ENCODE results near the gene AUTS2. TPM values are rescaled to one million over a fixed set of nuclear protein-coding genes. Genes with fewer than 3 reads are reported as not detected.
A peak's percentile ranks its signal among the peaks of the same experiment; 100 is the strongest.

Gene AUTS2
- total RNA-seq, 1 experiment from 2014 or later = 30.1 TPM

- no peak overlapping the region for H3K27ac ChIP-seq
- H3K36me3 ChIP-seq = no peaks in the 10 kb centered on the region
- DNase-seq = no peak
- H3K27me3 ChIP-seq = no peaks in the 10 kb centered on the region
- H3K4me1 ChIP-seq = peaks cover 3% of the 10 kb centered on the region
- H3K9me3 ChIP-seq (replicated peaks) = no peaks in the 10 kb centered on the region
- no peak overlapping the region for H3K4me3 ChIP-seq
Observed at GRCh38 chr7:70674571-70675010, 1076.3 kb downstream of the AUTS2 start.

DNA sequence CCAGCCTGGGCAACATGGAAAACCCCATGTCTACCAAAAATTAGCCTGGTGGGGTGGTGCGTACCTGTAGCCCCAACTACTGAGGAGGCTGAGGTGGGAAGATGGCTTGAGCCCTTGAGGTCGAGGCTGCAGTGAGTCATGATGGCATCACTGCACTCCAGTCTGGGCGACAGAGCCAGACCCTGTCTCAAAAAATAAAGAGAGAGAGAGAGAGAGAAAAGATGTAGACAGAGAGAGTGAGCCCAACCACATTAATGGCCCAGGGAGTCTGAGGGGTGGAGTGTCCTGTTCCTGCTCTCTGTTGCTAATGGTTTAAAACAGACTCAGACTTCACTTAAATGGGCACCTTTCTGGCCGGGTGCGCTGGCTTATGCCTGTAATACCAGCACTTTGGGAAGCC is 1078.0 kb downstream of the AUTS2 start:
- Histone ChIP-seq H3K4me1 (peaks cover 3% of the 10 kb centered on the region), H3K36me3 (no peaks in the 10 kb centered on the region), H3K27ac (no peak overlapping the region), H3K27me3 (no peaks in the 10 kb centered on the region), H3K4me3 (no peak overlapping the region), H3K9me3 (replicated peaks) (no peaks in the 10 kb centered on the region)
- DNase-seq = no peak

- no peaks in the 10 kb centered on the region for H3K9me3 ChIP-seq (replicated peaks)
Observed at GRCh38 chr7:70678621-70679251, 1080.5 kb downstream of the AUTS2 start.

DNA sequence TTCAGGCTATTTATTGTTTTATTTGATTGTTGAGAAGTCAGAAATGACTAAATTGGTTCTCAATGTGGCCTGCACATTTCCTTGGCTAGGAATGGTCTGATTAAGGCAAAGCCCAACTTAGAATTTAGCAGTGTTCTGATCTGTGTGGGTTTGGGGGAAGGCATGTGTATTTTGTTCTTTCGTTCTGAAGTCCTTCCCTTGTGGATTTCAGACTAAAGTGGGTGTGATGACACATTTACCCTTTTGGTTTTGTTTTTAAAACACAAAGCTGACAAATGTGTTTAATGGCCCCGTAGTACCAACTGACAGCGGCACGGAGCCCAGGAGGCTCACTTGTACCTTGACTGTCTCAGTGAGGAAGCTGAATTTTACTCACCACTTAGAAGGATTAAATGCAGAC is 1081.4 kb downstream of the AUTS2 start:
- Histone ChIP-seq H3K27ac (no peak overlapping the region), H3K36me3 (no peaks in the 10 kb centered on the region), H3K27me3 (no peaks in the 10 kb centered on the region), H3K9me3 (replicated peaks) (no peaks in the 10 kb centered on the region), H3K4me1 (peaks cover 3% of the 10 kb centered on the region), H3K4me3 (no peak overlapping the region)
- DNase-seq = no peak

More at GRCh38 chr7:70678621-70679251, 1080.5 kb downstream of the AUTS2 start:
- no peak overlapping the region for H3K4me3 ChIP-seq
- H3K27me3 ChIP-seq = no peaks in the 10 kb centered on the region
- H3K36me3 ChIP-seq = no peaks in the 10 kb centered on the region
- peaks cover 3% of the 10 kb centered on the region for H3K4me1 ChIP-seq
- no peak overlapping the region for H3K27ac ChIP-seq
- peak; percentile 60 to 72 for DNase-seq

DNA sequence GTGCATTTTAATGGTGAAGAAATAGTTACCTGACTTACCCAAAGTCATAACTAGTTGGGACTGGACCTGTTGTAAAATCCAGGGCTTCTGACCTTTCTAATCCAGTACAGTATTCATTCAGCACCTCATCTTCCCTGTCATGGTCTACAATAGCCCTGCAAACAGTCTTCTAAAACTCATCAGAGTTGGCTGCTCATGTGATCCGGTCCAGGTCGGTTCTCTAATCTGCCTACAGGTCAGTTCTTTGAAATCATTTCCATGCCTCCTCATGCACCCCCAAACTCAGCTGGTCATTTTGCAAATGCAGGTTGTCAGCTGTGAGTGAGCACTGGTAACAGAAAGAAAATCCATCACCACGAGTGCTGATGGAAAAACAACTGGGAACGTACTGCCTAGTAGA is 1082.0 kb downstream of the AUTS2 start:
- Histone ChIP-seq H3K27me3 (no peaks in the 10 kb centered on the region), H3K9me3 (replicated peaks) (no peaks in the 10 kb centered on the region), H3K4me1 (peaks cover 3% of the 10 kb centered on the region), H3K27ac (no peak overlapping the region), H3K36me3 (no peaks in the 10 kb centered on the region), H3K4me3 (no peak overlapping the region)
- DNase-seq = no peak

- Histone ChIP-seq H3K4me1 (peaks cover 3% of the 10 kb centered on the region), H3K27ac (no peak overlapping the region), H3K27me3 (no peaks in the 10 kb centered on the region), H3K36me3 (no peaks in the 10 kb centered on the region), H3K4me3 (no peak overlapping the region), H3K9me3 (replicated peaks) (no peaks in the 10 kb centered on the region)
- no peak for DNase-seq
Observed at GRCh38 chr7:70680743-70681468, 1082.6 kb downstream of the AUTS2 start.

- DNase-seq = no peak
- no peak overlapping the region for H3K4me3 ChIP-seq
- H3K27ac ChIP-seq = no peak overlapping the region
- H3K4me1 ChIP-seq = peaks cover 3% of the 10 kb centered on the region
- no peaks in the 10 kb centered on the region for H3K27me3 ChIP-seq
- H3K36me3 ChIP-seq = no peaks in the 10 kb centered on the region
- no peaks in the 10 kb centered on the region for H3K9me3 ChIP-seq (replicated peaks)
Observed at GRCh38 chr7:70681469-70682350, 1083.4 kb downstream of the AUTS2 start.

DNA sequence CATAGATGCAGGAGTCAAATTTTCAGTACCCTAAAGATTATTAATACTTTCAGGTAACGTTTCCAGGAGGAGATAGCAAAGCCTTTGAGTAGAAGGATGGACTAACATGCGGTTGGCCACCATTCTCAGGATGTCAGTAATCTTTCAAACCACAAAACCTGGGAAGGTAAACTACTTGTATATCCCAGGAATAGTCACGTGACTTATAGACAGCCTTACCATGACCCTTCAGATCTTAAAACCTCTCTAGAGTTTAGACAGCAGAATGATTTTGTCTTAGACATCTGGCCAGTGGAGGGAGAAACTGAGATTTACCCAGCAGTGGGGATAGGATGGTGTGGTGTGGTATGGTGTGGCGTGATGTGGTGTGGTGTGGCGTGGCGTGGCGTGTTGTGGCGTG is 1085.9 kb downstream of the AUTS2 start:
- Histone ChIP-seq H3K27me3 (no peaks in the 10 kb centered on the region), H3K9me3 (replicated peaks) (no peaks in the 10 kb centered on the region), H3K36me3 (no peaks in the 10 kb centered on the region), H3K4me1 (no peaks in the 10 kb centered on the region; the same call in 1 of the 2 replicates), H3K4me3 (no peak overlapping the region), H3K27ac (no peak overlapping the region)
- no peak for DNase-seq

DNA sequence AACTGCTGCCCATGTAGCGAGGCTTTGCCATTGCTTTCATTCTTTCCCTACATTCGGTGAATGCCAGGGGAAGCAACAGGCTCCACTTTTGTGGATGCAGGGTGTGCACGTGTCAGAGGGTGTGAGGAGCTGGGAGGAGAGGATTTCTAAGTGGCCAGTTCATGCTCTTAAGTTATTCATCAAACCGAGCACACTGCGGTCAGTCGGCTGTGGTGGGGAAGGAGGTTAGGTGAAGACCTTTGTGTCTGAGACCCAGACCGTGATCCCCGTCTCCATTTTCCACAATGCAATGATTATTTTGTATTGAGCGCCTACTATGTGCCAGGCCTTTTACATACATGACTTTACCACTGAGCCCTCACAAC is 1095.0 kb downstream of the AUTS2 start:
- H3K4me1 ChIP-seq = peaks cover 9% of the 10 kb centered on the region
- H3K27ac ChIP-seq = peak overlapping the region; percentile 93
- no peaks in the 10 kb centered on the region for H3K9me3 ChIP-seq (replicated peaks)
- peak in 1 of 2 experiments; percentile 30 for DNase-seq
- no peaks in the 10 kb centered on the region for H3K27me3 ChIP-seq
- peak overlapping the region; percentile 97 for H3K4me3 ChIP-seq
- H3K36me3 ChIP-seq = no peaks in the 10 kb centered on the region

DNA sequence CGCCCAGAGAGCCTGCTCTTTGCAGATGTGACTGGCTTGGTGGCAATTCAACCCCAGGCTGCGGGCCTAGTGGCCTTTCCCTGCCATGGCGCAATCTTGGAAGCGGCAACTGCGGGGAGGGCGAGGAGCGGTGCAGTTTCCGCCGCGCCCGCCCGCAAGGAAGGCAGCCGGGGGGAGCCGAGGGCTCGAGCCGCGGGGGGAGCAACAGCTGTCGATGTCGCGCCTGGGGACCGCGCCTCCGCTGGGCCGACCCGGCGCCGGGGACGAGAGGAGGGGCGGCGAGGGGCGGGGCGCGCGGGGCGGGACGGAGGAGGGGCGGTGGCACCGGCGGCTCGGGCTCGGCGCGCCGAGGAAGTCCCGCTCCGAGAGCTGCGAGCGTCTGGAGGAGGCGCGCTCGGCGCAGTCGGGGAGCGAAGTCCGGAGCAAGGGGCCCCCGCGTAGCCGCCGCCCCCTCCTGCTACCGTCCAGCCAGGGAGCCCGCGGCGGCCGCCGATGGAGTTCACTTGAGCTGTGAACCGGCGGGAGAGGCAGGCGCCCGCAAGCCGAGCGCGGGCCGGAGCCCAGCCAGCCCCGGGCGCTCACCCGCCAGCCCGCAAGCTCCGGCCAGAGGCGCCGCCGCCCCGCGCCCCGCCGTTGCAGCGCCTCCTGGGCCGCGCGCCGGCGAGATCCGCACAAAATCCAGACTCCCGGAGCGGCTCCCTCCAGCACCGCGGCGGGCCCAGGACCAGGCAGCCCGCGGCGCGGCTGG is 1095.6 kb downstream of the AUTS2 start:
- Histone ChIP-seq H3K27me3 (no peaks in the 10 kb centered on the region), H3K4me3 (peak overlapping the region; percentile 97), H3K27ac (peak overlapping the region; percentile 93), H3K4me1 (peaks cover 9% of the 10 kb centered on the region), H3K36me3 (peaks cover 5% of the 10 kb centered on the region), H3K9me3 (replicated peaks) (no peaks in the 10 kb centered on the region)
- DNase-seq = peak; percentile 89 to 92

GRCh38 chr7:70694434-70694970 is 1096.2 kb downstream of the AUTS2 start:
- Histone ChIP-seq H3K36me3 (peaks cover 12% of the 10 kb centered on the region), H3K27ac (peak overlapping the region; percentile 93), H3K4me1 (peaks cover 12% of the 10 kb centered on the region), H3K27me3 (no peaks in the 10 kb centered on the region), H3K4me3 (peak overlapping the region; percentile 97), H3K9me3 (replicated peaks) (no peaks in the 10 kb centered on the region)
- peak; percentile 57 to 64 for DNase-seq

- Histone ChIP-seq H3K36me3 (peaks cover 15% of the 10 kb centered on the region), H3K4me1 (peaks cover 19% of the 10 kb centered on the region), H3K27ac (peak overlapping the region; percentile 93), H3K27me3 (no peaks in the 10 kb centered on the region), H3K4me3 (peak overlapping the region; percentile 97), H3K9me3 (replicated peaks) (no peaks in the 10 kb centered on the region)
- peak; percentile 49 to 59 for DNase-seq
Observed at GRCh38 chr7:70694971-70695794, 1096.9 kb downstream of the AUTS2 start.

DNA sequence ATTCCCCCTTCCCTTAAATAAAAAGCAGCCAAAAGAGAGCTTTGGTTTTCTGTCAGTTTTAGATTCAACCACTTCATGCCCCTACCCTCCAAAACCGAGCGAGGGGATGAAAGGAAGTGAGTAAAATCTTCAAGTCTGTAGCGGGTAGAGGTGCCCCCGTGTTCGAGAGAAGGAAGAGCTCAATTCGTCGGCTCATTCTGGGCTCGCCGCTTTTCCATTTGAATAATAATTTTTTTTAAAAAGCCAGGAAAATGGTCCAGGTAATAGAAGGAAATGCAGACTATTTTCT is 1097.5 kb downstream of the AUTS2 start:
- Histone ChIP-seq H3K4me3 (peak overlapping the region; percentile 97), H3K36me3 (peaks cover 17% of the 10 kb centered on the region), H3K4me1 (peaks cover 25% of the 10 kb centered on the region), H3K27me3 (no peaks in the 10 kb centered on the region), H3K9me3 (replicated peaks) (no peaks in the 10 kb centered on the region), H3K27ac (peak overlapping the region; percentile 93)
- peak; percentile 34 to 60 for DNase-seq

All from SJCRH30 (cell line).